RPMI7951 (cell line): ENCODE measurements around the gene GPC1. TPM values are rescaled to one million over a fixed set of nuclear protein-coding genes. Genes with fewer than 3 reads are reported as not detected.
A peak's percentile ranks its signal among the peaks of the same experiment; 100 is the strongest.

Source experiments
- DNase-seq: peaks from one replicate; pipeline ENCODE4 v3.0.0-alpha.2; 2012; ENCODE audit warnings: low read depth
- total RNA-seq: library from RNA; depleted of rRNA; stranded (reverse); fragments of >200 nt; shearing (Covaris generic); gene quantifications from 2 replicates; pipeline ENCODE4 v1.2.3, GENCODE V29; 2014; rRNA removed

Gene GPC1
- total RNA-seq, 1 experiment from 2014 or later = 13.9 TPM

- DNase-seq = peak; percentile 68
Observed at GRCh38 chr2:240513549-240514287, 78.3 kb downstream of the GPC1 start.

GRCh38 chr2:240514631-240515030, 79.2 kb downstream of the GPC1 start:
- no peak for DNase-seq

- no peak for DNase-seq
Observed at GRCh38 chr2:240517342-240517741, 81.9 kb downstream of the GPC1 start.

Other genes with a start within 250 kb of the GPC1 start
- gene ANKMY1, start 122.3 kb downstream of the GPC1 start, total RNA-seq = 3.6 and 4.0 TPM in 2 replicates
- 5.3 and 11.7 TPM in 2 replicates for gene DUSP28, start 124.7 kb downstream of the GPC1 start, total RNA-seq
- gene RNPEPL1, start 132.8 kb downstream of the GPC1 start, total RNA-seq = 13.1 and 15.4 TPM in 2 replicates
- gene CAPN10, start 151.1 kb downstream of the GPC1 start, total RNA-seq = 11.4 and 14.0 TPM in 2 replicates
- gene GPR35, start 189.8 kb downstream of the GPC1 start, total RNA-seq = 0.10 and 0.12 TPM in 2 replicates
- gene AQP12B, start 247.2 kb downstream of the GPC1 start, total RNA-seq = not detected in 2 replicates